ENCODE results near the gene ASF1A.

Gene ASF1A

DNA sequence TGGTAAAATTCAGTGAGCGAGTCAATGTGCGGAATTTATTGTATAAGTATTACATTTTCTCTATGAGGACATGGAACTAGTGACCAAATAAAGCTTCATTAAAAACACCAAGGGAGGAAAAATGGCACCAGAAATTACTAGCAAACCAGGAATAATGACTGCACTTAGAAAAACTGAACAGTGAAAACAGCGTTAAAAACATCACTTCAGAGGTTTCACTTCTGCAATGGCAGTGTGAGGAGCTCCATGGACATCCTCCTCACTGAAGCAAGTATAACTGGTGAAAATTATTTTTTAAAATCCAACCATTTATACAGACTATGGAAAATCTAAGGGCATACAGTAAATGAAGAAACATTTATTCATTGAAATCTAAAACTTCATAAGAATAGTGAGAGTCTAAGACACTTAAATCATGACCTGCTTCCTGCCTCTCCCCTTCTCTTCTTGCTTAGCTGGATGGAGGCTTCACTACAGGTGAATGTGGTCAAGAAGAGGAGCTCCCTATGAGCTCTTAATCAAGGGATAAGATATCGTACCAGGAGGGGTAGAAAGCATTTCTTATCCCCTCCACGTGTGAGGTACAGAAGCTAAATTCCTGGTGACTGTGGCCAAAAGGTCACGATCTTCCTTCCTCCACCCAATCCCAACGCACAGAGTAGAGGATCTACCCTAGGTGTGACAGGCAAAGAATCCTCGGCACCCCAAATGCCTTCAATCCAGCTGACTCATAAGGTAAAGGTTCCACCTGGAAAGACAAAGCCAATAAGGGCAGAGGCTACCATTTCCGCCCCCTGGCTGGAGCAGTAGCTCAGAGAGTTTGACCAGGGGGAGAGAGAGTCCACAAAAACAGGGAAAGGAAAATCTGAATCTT, 12.3 kb upstream of the ASF1A start:
- no peak for DNase-seq (ENCODE audit: low spot score)

DNA sequence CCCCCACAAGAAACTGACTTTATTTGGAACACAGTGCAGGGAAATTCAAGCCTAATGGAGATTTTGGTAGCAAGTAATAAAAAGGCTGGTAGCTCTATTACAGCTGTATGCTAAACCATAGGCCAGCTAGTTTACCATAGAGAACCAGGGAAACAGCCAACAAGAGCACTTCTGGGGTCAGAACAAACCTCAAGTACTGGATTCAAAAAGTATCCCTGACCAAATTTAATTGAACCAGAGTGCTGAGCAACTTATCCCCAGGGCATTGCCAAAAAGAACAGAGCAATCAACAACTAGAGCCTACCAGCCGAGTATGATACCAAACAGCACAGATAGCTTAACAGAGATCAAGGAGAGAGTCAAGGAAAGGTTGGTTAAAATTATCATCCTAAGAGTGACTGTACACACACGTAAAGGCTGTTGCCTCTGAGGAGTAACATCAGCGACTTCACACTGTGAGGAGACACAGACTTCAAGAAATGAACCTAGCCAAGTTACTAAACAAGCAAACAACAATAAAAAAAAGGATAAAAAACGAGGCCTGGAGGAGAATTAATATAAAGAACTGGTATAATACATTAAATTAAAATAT, 11.5 kb upstream of the ASF1A start:
- no peak for DNase-seq (ENCODE audit: low spot score)

DNA sequence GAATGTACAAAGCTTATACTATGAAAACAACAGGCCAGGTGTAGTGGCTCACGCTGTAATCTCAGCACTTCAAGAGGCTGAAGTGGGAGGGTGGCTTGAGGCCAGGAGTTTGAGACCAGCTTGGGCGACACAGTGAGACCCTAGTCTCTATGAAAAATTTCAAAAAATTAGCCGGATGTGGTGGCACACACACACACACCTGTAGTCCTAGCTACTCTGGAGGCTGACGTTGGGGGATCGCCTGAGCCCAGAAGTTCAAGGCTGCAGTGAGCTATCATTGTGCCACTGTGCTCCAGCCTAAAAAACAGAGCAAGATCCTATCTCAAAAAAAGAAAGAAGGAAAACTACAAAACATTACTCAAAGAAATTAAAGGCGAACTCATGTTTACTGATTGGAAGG, 7.3 kb upstream of the ASF1A start:
- no peak for DNase-seq (ENCODE audit: low spot score)

DNA sequence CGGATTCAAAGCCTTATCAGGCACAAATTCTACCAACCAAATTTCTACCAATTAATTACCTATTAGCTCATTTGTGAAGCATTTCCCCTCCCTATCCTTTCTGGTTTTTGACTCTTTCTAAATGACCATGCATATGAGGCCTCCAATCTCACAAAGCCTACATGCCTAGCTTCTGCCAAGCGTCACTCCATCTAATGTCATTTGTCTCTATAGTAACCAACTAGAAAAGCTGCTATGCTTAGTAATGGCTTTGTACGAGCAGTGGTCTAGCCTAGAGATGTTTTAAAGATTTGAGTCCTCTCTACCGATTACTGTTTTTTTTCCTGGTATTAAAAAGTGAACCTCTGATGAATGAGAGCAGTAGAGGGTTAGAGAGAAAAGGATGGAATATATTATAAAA, 4.8 kb upstream of the ASF1A start:
- no peak for DNase-seq (ENCODE audit: low spot score)

DNA sequence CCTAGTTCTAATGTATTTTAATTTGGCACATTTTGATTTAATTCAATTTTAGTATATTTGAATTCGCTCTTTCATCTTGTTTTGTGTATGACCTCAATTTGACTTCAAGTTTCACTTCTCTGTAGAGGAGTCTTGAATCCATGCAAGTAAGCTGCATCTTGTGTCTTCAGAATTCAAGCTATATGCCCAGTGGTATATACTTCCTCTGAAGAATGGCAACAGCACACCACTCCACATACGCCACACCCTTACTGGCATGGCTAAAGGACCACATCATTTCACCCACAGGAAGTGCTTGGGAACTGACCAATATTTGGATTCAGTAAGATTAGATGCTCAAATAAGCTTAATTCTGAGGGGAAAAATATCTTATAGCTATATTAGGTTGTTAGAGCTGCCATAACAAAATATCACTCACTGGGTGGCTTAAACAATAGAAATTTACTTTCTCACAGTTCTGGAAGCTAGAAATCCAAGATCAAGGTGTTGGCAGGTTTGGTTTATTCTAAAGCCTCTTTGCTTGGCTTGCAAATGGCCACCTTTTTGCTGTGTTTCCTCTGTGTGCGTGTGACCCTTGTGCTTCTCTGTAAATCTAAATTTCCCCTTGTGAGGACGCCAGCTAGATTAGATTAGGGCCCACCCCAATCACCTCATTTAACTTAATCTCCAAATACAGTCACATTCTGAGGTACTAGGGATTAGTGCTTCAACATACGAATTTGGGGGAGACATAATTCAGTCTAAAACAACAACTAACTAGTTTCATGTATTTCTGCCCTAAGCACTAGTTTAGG, 2.8 kb upstream of the ASF1A start:
- no peak for DNase-seq (ENCODE audit: low spot score)

DNA sequence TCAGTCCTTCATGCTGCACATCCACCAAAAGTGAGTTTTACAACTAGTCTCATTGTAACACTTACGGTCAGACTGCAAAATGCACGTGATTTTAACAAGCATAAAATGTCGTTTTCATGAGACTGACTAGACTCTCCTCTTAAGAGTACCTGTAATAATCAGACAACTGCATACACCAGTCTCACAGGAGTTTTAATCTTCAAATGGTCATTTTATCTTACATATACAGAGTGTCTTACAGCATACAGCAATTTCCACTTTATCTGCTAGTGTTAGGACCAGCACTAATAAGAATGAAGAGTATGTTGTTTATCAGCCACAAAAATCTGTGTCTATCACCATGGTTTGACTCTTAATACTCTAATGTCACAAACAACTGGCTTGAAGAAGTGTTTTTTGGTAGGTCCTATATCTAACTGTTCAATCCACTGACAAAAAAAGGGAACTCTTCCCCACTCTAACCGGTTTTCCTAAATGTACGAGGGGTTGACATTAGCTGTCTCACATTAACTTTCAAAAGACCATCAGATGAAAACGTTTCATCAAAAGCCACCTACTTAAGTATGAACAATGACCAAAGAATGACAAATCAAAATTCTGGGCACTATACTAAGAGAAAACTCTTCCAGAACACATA, 1.5 kb upstream of the ASF1A start:
- peak; percentile 54 for DNase-seq (ENCODE audit: low spot score)

DNA sequence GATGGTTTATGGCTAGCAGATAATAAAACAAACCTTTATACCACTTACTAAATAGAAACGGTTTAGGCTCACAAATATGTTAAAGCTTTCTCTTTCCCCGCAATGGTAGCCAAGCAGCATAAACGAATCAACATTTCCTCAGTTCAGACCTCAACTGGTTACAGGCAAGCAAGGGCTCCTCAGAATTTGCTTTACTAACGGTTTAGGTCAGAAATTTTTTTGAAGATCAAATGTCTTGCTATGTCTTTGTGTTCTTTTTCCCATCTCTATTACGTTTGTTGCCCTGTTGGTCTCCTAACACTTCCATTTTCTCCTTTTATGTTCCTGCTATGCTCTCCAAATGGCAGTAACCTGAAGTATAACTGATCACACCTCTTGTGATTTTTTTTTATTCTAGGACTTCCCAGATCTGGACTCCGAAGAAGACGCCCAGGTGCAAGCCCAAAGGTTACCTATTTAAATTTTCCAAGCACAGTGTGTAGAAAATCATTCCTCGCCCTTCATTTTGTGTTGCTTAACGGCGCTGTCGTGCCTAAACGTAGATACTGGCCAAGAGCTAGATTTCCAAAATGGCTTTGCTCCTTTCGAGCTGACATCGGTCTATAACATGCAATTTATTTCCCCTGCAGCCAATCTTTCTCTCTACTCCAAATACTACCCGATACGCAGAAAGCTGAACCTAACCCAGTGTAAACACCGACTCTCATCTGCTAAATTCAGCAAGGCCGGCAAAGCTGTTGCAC, 717 bp upstream of the ASF1A start:
- DNase-seq (ENCODE audit: low spot score) = peak; percentile 82

DNA sequence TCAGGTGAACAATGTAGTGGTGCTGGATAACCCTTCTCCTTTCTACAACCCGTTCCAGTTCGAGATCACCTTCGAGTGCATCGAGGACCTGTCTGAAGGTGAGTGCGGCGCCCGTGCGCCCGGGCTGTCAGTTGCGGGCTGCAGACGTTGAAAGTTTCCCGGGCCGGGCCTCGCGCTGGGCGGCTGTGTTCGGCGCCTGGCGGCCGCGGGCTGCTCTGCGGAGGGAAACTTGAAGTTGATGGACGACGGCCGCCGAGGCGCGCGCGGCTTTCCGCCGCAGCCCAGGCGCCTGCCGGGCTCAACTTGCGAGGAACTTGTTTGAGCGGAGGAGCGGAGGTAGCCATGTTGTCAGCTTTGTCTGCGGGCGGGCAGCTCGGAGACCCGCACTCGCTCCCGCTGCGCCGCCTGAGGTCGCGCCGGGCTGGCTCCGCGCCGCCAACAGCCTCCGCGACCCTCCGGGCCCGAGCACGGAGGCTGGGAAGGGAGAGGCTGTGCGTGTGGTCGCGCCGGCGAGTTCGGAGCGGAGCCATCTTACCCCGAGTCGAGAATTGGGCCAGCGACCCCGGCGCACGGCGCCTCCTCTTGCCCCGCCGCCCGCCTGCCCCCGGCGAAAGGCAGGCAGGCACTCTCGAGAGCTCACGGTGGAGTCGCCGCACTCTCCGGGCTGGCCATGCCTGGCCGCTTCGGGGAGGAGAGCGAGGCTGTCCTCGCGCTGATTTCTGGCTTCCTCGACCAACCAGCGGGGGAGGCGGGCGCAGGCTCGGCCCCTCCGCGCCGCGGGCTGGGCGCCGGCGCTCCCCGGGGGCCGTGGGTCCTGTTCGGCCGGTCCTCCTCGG, 691 bp downstream of the ASF1A start:
- peak; percentile 36 for DNase-seq (ENCODE audit: low spot score)

DNA sequence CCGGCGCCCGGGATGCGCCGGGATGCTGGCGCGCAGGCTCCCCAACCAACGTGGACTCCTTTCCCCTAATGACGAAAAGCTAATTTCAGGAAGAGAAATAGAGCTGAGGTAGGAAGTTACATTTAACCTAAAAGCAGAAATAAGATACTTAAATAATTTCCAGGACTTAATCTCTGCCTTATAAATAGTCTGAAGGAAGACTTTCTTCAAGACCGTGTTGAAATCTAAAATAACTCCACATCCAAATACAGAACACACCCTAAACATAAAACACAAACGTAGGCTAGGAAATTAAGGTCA, 1.3 kb downstream of the ASF1A start:
- DNase-seq (ENCODE audit: low spot score) = peak; percentile 43

DNA sequence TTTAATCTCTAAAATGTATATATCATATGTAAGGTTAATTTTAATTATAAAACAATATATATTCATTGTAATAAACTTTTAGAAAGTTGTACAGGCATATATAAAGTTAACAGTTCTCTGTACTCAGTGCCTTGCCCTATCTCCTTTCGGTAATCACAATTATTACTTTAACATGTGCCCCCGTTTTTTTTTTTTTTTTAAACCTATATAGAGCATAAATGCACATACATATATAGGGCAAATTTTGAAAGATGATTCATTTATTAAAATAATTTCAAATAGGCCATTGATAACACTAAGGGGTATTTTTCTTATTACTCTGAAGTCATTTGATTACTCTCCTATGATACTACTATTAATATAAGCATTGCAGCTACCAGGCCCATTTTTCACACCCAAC, 1.9 kb downstream of the ASF1A start:
- DNase-seq (ENCODE audit: low spot score) = no peak

DNA sequence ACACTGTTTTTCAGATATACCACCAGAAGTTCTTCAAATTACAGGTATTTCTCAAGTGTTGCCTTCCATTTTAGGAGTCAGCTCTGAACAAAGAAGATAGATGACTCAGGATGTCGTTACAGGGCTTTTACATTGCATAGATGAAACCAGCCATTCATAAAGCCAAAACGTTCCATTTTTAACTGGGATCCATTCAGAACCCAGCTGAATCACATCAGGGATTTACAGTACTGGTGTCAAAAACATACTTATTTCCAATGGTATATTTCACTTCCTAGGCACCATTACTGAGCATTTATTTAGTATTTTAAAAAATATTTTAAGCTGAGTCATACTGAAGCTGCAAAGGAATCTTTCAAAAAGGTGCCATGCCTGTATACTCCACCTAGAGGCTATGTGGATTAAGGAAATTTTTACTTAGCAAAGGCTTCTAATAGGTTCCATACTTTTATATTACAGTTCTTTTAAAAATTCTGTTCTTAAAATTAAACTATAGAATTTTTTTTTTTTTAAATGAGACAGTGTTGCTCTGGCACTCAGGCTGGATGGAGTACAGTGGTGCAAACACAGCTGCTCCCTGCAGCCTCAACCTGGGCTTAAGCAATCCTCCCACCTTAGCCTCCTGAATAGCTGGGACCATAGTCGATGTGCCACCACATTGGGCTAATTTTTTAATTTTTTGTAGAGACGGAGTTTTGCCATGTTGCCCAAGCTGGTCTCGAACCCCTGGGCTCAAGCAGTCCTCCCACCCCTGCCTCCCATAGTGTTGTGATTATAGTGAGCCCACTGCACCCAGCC, 2.6 kb downstream of the ASF1A start:
- DNase-seq (ENCODE audit: low spot score) = no peak

DNA sequence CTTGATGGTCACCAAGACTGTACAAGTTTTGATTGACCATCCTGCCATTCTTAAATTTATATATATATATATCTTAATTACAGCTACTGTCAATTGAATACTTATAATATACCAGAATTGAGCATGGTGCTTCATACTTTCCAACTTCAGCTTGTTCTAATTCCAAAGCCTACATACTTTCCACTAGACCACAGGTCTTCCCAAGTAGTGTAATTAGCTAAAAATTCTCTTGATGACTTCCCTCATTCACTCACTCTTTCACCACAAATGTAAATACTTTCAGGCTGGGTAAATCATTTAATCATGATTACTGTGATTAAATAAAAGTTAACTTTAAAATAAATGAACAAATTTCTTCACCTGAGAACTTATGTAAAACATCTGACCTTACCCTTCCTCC, 3.4 kb downstream of the ASF1A start:
- DNase-seq (ENCODE audit: low spot score) = no peak

DNA sequence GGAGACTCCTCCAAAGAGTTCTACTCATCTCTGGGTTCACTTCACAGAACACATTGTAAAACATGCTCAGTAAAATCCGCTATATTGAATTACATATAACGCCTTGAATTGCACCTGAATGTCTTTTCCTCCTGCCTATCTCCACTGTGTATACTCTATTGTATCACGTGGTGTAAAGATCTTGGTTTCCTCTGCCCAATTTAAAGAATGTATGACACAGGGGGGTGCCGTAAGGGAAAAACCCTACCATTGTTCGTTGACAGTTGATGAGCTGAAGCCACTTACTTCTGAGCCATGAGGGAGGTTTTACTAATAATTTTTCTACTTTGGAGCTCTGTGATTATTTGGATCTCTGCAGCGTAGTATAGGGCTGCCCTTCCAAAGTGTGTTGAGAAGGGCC, 6.0 kb downstream of the ASF1A start:
- DNase-seq (ENCODE audit: low spot score) = no peak

DNA sequence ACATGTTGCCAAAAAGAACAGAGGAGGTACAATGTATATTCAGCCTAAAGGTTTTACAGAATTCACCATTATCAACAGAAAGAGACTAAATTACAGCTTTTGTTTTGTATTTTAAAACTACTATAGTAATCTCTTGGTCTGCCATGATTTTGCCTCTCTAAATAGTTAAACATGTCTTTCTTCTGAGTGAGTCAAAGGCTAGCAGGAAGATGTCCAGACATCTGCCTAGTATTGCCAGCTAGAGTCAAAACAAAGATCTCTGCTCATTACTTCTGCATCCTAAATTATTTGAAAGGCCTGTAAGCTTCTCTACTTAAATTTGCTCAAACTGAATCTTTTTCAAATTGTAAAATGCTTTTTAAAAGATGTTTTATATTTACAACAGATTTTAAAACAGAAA, 8.8 kb downstream of the ASF1A start:
- peak; percentile 35 for DNase-seq (ENCODE audit: low spot score)

DNA sequence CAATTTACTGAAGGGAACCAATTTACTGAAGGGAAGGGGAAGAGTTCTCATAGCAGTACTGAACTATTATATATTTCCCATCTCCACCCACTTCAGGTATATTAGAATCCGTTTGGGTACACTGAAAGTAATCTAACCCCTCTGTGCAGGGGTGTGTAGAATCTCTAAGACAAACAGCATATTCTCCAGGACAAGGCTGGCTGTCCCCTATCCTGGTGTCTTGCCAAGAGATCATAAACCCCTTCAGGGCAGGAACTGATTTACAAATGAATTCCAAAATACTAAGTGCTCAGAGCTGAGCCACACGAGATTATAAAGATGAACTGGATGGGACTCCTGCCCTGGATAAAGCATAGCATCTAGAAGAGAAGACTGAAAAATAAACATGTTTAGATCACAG, 9.2 kb downstream of the ASF1A start:
- DNase-seq (ENCODE audit: low spot score) = no peak

DNA sequence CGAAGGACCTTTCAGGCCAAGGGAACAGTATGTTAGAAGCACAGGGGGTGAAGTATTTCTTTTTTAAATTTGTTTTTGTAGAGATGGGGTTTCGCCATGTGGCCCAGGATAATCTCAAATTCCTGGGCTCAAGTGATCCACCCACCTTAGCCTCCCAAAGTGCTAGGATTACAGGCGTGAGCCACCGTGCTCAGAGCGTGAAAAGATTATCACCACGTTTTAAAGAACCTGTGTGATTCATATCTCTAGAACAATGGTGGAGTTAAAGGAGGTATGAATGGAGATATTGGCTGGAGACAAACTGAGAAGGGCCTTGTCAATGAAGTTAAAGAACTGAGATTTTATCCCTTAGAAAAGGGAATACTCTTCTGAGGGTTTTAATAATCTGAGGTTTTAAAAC, 9.7 kb downstream of the ASF1A start:
- no peak for DNase-seq (ENCODE audit: low spot score)

DNA sequence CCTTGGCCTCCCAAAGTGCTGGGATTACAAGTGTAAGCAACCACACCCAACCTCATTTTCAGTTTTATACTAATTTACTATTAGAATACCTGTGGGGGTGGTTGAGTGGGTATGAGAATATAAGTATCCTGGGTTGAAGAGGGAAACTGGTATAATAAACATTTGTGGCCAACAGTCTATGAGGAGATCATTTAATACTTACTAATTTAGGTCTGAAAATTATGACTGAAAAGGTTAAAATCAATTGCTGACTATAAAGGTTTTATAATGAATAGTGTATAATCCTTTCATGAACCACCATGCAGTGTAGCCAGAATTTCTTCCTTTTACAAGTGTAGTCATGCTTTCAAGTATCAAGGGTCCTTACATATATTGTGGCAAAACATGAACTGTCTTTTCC, 11.1 kb downstream of the ASF1A start:
- DNase-seq (ENCODE audit: low spot score) = no peak

DNA sequence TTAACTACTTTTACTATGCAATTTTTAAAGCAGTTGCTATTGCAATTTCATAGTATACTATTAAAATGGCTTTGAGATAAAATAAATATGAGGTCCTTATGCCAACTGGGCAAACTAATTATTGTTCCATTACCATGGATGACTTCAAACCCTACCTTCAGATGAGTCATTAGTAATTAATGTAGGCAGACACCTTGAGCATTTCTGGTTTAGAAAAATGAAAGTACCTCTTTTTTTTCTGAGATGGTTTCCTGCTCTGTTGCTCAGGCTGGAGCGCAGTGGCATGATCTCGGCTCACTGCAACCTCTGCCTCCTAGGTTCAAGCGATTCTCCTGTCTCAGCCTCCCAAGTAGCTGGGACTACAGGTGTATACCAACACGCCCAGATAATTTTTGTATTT, 11.9 kb downstream of the ASF1A start:
- DNase-seq (ENCODE audit: low spot score) = no peak

DNA sequence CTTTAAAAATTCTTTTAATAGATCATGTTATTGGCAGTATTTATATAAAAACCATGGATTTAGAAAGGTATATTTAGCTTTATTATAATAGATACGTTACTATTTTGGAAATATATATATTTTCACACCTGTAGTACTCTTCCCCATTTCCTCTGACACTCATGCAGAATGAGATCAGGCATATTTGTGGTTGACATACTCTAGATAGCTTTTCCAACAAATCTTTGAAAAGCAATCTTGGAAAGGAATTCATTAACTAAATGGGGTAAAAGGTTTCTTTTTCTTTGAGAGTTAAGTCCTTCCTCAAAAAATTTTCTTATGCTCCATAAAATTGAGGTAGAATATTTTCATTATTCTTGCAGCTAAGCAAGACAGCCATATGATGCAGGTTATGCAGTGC, 14.5 kb downstream of the ASF1A start:
- DNase-seq (ENCODE audit: low spot score) = no peak

DNA sequence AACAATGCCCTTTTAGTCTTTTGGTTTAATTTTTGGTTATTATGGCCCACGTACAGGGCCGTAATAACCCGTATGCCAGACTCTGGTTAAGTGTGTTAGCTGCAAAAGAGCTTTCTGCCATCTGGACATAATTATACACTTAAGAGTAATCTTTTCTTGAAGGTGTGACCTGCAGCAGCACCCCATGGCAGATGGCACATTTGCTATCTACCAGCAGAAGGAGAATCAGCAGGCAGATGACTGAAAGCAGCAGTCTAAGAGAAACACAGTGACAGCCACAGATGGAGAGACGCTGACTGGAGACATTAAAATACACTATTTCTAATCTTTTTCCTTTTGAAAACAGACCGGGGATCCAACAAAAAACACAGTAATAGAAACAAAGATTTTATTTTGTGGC, 18.7 kb downstream of the ASF1A start:
- no peak for DNase-seq (ENCODE audit: low spot score)

All from pons (tissue), 1 donor.